Measurements from ENCODE around the gene HIBCH.

Gene HIBCH

DNA sequence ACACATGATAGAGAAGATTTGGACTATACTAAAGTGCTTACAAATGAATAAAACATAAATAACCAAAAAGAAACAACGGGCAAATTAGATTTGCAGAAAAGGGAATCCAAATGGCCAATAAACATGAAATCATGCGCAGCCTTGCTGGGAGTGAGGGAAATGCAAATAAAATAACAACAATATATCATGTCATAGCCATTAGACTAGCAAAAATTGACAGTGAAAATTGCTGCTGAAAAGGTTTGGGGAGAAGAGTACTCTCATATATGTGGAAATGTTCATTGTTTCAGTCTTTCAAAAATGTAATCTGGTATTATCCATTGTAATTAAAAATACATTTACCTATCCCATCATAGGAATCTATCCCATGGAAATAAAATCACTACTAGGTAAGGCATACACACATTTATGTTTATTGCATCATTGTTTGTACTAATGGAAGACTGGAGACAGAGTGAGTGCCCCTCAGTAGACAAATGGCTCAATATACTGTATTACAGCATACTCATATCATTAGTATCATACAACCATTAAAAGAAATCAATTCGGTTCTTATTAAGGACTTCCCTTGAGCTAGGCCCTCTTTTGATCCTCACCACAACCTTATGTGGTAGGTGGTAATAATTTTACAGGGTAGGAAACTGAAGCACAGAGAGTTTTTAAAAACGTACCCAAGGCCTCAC, 163.0 kb downstream of the HIBCH start:
- DNase-seq (ENCODE audit: low spot score): no peak
